Measurements from ENCODE around the gene GPD1L.

- no peak for TF ChIP-seq CTCF (IDR thresholded peaks at IDR 0.05; ENCODE audit: poor library complexity, severe bottlenecking)
- TF ChIP-seq EP300 (conservative IDR thresholded peaks at IDR 0.05; ENCODE audit: poor library complexity, severe bottlenecking), result no peak
- no peak for TF ChIP-seq EZH2 (IDR thresholded peaks at IDR 0.05; ENCODE audit: borderline replicate concordance, insufficient read depth, low read length, poor library complexity, severe bottlenecking)
Observed at GRCh38 chr3:32106132-32106928, at the start of gene GPD1L.
